GM23338 (cell line): Measurements from ENCODE around the gene DOCK1. TPM values are rescaled to one million over a fixed set of nuclear protein-coding genes. Genes with fewer than 3 reads are reported as not detected.

Source experiments
- CREB1 ChIP-seq: fragments of 250-450 bp; sonication (Bioruptor Pico); IDR thresholded peaks from 2 replicates; pipeline ENCODE4 v1.5.0; 2020; ENCODE audit warnings: low read depth, mild to moderate bottlenecking, moderate library complexity
- EZH2phosphoT487 ChIP-seq: fragments of 200-600 bp; sonication (generic); IDR thresholded peaks from one replicate; pipeline ENCODE4 v1.8.1; 2018; ENCODE audit warnings: antibody characterized with exemption; ENCODE audit not compliant: unreplicated experiment
- JUNB ChIP-seq: IDR thresholded peaks from one replicate; pipeline ENCODE4 v1.6.1; 2016; ENCODE audit warnings: antibody characterized with exemption; ENCODE audit not compliant: unreplicated experiment
- NANOG ChIP-seq: IDR thresholded peaks from 2 replicates; pipeline ENCODE4 v1.6.1; 2016; ENCODE audit warnings: antibody characterized with exemption, borderline replicate concordance
- POLR2AphosphoS5 ChIP-seq: IDR thresholded peaks from 2 replicates; pipeline ENCODE4 v1.6.1; 2016; ENCODE audit warnings: antibody characterized with exemption, low read depth
- STAT1 ChIP-seq: IDR thresholded peaks from one replicate; pipeline ENCODE4 v1.6.1; 2016; ENCODE audit warnings: antibody characterized with exemption; ENCODE audit not compliant: unreplicated experiment
- ZNF114 ChIP-seq: fragments of 250-450 bp; sonication (Bioruptor Pico); IDR thresholded peaks from 2 replicates; pipeline ENCODE4 v1.5.0; 2020; ENCODE audit warnings: mild to moderate bottlenecking, moderate library complexity
- ZNF331 ChIP-seq: fragments of 250-450 bp; sonication (Bioruptor Pico); IDR thresholded peaks from 2 replicates; pipeline ENCODE4 v1.5.0; 2020; ENCODE audit warnings: low read depth, mild to moderate bottlenecking, moderate library complexity
- polyA plus RNA-seq: library from polyadenylated mRNA; unstranded; fragments of >200 nt; fragmentation: Nextera tagmentation; extraction: Ambion mirVana; gene quantifications from 2 replicates; pipeline ENCODE4 v1.2.1, GENCODE V29; 2016
- total RNA-seq: library from RNA; depleted of rRNA; stranded (reverse); fragments of >200 nt; shearing (Covaris generic); gene quantifications from 2 replicates; pipeline ENCODE4 v1.2.3, GENCODE V29; 2014
- TF ChIP-seq, protein P1 (sequence below): fragments of 250-450 bp; sonication (Bioruptor Pico); IDR thresholded peaks from 2 replicates; pipeline ENCODE4 v1.5.0; 2020; ENCODE audit warnings: mild to moderate bottlenecking, moderate library complexity
- TF ChIP-seq, protein P2 (sequence below): IDR thresholded peaks from 2 replicates; pipeline ENCODE4 v1.6.1; 2016; ENCODE audit warnings: antibody characterized with exemption
- TF ChIP-seq, protein P3 (sequence below): IDR thresholded peaks from one replicate; pipeline ENCODE4 v1.6.1; 2018; ENCODE audit warnings: antibody characterized with exemption; ENCODE audit not compliant: unreplicated experiment

Gene DOCK1
- total and polyA plus RNA-seq, 2 experiments from 2014 or later: 13.2 to 55.3 TPM

DNA sequence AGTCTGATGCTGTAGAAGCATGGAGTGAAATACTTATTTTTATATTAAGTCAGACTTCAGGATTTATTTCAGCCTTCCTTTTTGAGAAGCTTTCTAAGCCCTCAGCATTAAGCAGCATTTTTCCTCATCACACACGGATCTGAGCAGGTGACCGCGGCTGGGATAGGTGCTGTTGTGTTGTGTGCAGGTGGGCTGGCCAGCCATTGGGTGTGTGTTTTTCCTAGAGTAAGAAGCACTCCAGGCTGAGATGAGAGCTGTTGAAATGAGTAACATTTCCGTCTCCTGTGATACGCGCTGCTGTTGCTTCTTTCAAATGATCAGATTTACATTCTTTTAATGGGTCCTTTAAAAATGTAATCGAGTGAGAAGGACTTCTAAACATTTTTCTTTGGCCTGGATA lies 227.2 kb downstream of the DOCK1 start (continued):
- TF ChIP-seq, protein P1, sequence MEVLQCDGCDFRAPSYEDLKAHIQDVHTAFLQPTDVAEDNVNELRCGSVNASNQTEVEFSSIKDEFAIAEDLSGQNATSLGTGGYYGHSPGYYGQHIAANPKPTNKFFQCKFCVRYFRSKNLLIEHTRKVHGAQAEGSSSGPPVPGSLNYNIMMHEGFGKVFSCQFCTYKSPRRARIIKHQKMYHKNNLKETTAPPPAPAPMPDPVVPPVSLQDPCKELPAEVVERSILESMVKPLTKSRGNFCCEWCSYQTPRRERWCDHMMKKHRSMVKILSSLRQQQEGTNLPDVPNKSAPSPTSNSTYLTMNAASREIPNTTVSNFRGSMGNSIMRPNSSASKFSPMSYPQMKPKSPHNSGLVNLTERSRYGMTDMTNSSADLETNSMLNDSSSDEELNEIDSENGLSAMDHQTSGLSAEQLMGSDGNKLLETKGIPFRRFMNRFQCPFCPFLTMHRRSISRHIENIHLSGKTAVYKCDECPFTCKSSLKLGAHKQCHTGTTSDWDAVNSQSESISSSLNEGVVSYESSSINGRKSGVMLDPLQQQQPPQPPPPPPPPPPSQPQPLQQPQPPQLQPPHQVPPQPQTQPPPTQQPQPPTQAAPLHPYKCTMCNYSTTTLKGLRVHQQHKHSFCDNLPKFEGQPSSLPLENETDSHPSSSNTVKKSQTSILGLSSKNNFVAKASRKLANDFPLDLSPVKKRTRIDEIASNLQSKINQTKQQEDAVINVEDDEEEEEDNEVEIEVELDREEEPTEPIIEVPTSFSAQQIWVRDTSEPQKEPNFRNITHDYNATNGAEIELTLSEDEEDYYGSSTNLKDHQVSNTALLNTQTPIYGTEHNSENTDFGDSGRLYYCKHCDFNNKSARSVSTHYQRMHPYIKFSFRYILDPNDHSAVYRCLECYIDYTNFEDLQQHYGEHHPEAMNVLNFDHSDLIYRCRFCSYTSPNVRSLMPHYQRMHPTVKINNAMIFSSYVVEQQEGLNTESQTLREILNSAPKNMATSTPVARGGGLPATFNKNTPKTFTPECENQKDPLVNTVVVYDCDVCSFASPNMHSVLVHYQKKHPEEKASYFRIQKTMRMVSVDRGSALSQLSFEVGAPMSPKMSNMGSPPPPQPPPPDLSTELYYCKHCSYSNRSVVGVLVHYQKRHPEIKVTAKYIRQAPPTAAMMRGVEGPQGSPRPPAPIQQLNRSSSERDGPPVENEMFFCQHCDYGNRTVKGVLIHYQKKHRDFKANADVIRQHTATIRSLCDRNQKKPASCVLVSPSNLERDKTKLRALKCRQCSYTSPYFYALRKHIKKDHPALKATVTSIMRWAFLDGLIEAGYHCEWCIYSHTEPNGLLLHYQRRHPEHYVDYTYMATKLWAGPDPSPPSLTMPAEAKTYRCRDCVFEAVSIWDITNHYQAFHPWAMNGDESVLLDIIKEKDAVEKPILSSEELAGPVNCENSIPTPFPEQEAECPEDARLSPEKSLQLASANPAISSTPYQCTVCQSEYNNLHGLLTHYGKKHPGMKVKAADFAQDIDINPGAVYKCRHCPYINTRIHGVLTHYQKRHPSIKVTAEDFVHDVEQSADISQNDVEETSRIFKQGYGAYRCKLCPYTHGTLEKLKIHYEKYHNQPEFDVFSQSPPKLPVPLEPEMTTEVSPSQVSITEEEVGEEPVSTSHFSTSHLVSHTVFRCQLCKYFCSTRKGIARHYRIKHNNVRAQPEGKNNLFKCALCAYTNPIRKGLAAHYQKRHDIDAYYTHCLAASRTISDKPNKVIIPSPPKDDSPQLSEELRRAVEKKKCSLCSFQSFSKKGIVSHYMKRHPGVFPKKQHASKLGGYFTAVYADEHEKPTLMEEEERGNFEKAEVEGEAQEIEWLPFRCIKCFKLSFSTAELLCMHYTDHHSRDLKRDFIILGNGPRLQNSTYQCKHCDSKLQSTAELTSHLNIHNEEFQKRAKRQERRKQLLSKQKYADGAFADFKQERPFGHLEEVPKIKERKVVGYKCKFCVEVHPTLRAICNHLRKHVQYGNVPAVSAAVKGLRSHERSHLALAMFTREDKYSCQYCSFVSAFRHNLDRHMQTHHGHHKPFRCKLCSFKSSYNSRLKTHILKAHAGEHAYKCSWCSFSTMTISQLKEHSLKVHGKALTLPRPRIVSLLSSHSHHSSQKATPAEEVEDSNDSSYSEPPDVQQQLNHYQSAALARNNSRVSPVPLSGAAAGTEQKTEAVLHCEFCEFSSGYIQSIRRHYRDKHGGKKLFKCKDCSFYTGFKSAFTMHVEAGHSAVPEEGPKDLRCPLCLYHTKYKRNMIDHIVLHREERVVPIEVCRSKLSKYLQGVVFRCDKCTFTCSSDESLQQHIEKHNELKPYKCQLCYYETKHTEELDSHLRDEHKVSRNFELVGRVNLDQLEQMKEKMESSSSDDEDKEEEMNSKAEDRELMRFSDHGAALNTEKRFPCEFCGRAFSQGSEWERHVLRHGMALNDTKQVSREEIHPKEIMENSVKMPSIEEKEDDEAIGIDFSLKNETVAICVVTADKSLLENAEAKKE: no peak
- no peak for TF ChIP-seq POLR2AphosphoS5
- TF ChIP-seq, protein P2, sequence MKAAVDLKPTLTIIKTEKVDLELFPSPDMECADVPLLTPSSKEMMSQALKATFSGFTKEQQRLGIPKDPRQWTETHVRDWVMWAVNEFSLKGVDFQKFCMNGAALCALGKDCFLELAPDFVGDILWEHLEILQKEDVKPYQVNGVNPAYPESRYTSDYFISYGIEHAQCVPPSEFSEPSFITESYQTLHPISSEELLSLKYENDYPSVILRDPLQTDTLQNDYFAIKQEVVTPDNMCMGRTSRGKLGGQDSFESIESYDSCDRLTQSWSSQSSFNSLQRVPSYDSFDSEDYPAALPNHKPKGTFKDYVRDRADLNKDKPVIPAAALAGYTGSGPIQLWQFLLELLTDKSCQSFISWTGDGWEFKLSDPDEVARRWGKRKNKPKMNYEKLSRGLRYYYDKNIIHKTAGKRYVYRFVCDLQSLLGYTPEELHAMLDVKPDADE: no peak
- TF ChIP-seq EZH2phosphoT487: no peak
- no peak for TF ChIP-seq ZNF331 (CRISPR knock-in tag)
- TF ChIP-seq JUNB: no peak
- TF ChIP-seq, protein P3, sequence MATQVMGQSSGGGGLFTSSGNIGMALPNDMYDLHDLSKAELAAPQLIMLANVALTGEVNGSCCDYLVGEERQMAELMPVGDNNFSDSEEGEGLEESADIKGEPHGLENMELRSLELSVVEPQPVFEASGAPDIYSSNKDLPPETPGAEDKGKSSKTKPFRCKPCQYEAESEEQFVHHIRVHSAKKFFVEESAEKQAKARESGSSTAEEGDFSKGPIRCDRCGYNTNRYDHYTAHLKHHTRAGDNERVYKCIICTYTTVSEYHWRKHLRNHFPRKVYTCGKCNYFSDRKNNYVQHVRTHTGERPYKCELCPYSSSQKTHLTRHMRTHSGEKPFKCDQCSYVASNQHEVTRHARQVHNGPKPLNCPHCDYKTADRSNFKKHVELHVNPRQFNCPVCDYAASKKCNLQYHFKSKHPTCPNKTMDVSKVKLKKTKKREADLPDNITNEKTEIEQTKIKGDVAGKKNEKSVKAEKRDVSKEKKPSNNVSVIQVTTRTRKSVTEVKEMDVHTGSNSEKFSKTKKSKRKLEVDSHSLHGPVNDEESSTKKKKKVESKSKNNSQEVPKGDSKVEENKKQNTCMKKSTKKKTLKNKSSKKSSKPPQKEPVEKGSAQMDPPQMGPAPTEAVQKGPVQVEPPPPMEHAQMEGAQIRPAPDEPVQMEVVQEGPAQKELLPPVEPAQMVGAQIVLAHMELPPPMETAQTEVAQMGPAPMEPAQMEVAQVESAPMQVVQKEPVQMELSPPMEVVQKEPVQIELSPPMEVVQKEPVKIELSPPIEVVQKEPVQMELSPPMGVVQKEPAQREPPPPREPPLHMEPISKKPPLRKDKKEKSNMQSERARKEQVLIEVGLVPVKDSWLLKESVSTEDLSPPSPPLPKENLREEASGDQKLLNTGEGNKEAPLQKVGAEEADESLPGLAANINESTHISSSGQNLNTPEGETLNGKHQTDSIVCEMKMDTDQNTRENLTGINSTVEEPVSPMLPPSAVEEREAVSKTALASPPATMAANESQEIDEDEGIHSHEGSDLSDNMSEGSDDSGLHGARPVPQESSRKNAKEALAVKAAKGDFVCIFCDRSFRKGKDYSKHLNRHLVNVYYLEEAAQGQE: no peak
- no peak for TF ChIP-seq ZNF114
- TF ChIP-seq NANOG: no peak
- TF ChIP-seq CREB1 (CRISPR knock-in tag): no peak
- TF ChIP-seq STAT1: no peak
